Stimulated activated CD8-positive, alpha-beta memory T cell treated with anti-CD3 and anti-CD28 coated beads, Interleukin-15, amount 100 ng/mL, for 48 hours (primary cell): ENCODE measurements around the gene AOPEP.

ENCODE experiments used
- DNase-seq, 2 donors: peaks; one replicate each; pipeline ENCODE4 v3.0.0-alpha.2; 2020; ENCODE audit warnings: low read depth in 2 of 2

AOPEP gene, protein sequence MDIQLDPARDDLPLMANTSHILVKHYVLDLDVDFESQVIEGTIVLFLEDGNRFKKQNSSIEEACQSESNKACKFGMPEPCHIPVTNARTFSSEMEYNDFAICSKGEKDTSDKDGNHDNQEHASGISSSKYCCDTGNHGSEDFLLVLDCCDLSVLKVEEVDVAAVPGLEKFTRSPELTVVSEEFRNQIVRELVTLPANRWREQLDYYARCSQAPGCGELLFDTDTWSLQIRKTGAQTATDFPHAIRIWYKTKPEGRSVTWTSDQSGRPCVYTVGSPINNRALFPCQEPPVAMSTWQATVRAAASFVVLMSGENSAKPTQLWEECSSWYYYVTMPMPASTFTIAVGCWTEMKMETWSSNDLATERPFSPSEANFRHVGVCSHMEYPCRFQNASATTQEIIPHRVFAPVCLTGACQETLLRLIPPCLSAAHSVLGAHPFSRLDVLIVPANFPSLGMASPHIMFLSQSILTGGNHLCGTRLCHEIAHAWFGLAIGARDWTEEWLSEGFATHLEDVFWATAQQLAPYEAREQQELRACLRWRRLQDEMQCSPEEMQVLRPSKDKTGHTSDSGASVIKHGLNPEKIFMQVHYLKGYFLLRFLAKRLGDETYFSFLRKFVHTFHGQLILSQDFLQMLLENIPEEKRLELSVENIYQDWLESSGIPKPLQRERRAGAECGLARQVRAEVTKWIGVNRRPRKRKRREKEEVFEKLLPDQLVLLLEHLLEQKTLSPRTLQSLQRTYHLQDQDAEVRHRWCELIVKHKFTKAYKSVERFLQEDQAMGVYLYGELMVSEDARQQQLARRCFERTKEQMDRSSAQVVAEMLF

GRCh38 chr9:94726495-94727191, at the start of gene AOPEP:
TSS of gene AOPEP (plus strand) at chr9:94726699. CDS start at chr9:94759784, 33,085 bp downstream.
- DNase-seq, result peak; percentile 99

DNA sequence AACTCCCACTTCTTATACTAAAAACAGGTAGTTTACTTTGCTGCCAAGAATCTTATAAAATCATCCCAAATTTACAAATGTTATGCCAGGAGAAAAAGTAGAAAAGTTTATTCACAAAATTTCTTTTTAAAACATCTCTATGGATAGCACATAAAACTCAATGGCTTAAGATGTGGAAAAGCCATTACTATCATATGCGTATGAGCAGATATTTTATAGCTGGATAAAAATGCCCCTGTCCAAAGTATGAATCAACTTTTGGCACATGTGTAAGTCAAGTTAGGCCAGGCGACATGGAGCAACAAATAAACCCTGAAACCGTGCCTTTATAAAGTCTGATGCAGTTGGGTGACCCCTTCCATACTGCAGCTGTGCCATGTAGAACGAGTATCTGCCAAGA, 48.6 kb upstream of the AOPEP start:
- DNase-seq, result no peak

DNA sequence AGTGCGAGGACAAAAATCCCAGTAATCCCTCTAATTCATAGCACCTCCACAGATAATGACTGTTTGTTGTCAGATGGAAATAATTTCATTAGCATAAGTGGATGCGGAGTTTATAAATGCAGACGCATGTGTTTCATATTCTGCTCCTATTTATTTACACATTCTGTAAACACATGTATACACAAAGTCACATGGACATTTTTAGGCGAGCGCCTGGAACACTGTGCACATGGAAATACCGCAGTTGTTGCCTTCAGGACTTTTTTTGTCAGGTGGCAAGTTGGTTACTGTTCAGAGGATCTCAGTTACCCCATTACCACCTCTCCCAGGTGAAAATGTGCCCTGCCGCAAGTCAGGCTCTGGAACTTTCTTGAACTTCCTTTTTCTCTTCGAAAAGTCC, 46.9 kb upstream of the AOPEP start:
- DNase-seq, result no peak

- no peak for DNase-seq
These were observed 46.5 kb upstream of the AOPEP start for GRCh38 chr9:94680020-94680419.

- DNase-seq, result no peak
These were observed 45.9 kb upstream of the AOPEP start for GRCh38 chr9:94680621-94681020.

GRCh38 chr9:94681508-94681907, 45.0 kb upstream of the AOPEP start:
- DNase-seq, result peak; percentile 3 to 21

DNA sequence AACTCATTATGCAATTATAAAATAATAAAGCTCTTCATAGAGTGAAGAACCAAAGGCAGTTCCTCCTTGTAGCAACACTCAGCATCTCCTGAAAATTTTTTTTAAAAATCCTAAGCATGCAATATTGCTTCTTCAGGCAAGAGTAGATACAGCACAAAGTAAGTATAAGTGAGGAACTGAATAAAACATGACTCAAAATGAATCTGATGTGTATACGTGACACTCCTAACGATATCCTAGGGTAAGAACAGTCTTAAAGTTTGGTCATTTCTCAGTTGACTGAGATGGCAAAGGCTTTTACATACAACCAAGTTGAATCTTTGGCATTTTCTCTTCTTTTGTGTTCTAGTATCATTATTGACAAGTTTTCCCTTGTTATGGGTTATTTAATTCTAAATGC, 41.1 kb upstream of the AOPEP start:
- no peak for DNase-seq

DNA sequence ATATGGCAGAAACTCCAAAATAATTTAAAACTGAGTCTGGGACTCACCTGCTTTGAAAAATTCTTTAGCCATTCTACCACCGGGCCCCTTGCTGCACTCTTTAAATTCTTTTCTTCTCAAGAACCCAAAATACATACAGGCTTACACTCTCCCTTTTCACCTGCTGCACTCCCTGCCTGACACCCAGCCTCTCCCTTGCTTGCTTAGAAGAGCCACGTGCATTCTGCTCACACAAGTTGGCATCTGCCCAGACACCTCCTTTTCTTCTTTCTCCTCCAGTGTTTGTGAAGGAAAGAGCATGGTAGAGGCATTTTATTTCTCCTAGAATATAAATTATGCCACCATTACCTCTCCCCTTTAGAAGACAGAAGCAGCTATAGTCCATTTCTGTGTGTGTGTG, 39.0 kb upstream of the AOPEP start:
- no peak for DNase-seq

- DNase-seq, result no peak
These were observed 36.2 kb upstream of the AOPEP start for GRCh38 chr9:94690344-94690743.

- no peak for DNase-seq
These were observed 33.9 kb upstream of the AOPEP start for GRCh38 chr9:94692601-94693000.

GRCh38 chr9:94693485-94694204, 32.9 kb upstream of the AOPEP start:
- no peak for DNase-seq

DNA sequence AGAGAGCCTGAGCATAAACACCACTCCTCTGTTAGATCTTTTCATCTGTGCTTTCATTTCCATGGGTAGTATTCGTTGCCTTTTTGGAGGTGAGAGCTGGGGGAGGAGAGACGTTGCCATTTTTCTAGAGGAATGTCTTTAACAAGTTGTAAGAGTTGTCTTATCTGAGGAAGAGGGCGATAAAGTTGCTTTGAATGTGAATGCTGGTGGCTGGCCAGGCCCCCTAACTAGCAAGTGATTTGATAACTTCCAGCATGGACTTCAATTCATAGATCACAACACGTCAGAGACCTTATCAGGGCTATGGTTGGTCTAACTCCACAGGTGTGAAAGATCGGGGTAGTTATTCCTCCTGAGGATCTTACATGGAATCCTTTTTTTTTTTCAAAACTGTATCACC, 30.0 kb upstream of the AOPEP start:
- no peak for DNase-seq

DNA sequence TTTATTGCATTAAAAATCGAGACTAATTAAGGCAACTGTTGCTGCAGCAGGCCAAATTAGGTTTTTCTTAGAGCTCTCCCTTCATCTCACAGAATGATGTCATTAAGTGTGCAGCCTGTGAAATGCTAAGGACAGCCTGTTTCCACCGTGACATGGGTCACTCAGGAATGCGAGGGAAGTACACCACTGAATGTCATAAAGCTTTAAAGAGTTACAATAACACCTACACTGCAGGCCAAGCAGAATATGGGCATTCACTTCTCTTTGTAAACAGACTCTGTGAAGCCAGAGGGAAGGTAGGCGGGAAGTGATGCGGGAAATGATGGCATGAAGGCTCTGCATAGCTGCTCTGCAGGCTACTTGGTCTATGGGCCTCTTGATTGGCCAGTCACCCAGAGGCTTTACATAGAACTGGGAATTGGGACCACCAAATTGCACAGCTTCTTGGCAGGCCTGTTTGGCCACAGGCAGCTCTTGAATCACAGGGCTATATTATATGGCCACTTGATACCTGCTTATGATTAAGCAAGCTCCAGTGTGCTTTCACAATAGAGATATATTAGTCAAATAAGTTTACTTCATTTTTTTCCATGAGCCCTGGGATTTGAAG, 28.4 kb upstream of the AOPEP start:
- no peak for DNase-seq

DNA sequence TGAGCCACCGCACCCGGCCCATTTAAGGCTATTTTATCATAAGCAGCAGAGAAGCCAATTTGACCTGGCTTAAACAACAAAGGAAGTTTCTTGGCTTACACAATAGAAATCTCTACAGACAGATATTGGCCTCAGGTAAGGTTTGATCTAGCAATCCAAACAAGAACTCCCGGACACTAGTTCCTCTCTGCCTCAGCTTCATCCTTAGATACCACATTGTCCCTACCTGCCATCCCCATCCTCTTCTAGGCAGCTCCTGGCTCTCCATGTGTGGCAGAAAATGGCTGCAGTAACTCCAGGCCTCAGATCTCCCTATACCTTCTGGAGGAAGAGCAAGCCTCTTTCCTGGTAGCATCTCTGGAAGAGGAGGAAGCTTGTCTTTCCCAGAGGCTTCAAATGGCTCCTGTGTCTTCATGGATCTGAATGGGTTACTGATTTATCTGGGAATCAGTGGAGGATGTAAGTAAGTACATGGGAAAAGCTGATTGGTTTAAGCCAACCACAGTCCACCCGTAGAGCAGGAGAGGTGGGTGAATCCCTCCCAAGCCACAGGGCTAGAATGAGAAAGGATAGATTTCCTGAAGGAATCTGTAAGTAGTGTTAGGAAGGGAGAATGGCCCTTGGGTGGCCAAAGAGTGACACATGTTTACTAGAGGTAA, 26.7 kb upstream of the AOPEP start:
- DNase-seq, result no peak

DNA sequence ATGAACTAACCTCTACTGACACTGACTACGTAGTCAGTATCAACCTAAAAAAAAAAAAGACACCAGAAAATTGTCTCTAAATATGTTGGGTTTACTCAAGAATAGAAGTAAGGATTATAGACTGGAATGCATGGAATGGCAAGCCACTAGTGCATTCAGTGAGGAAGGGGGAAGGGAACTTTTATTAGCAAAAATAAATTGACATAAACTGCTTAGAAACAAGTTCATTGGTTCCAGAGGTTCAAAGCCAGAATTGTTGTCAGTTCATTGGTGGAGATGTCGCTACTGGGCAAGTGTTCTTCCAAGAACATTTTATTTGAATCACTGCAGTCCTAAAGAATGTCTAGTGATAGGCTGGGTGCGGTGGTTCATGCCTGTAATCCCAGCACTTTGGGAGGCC, 26.1 kb upstream of the AOPEP start:
- DNase-seq, result no peak

- DNase-seq, result no peak
These were observed 22.9 kb upstream of the AOPEP start for GRCh38 chr9:94703488-94704140.

DNA sequence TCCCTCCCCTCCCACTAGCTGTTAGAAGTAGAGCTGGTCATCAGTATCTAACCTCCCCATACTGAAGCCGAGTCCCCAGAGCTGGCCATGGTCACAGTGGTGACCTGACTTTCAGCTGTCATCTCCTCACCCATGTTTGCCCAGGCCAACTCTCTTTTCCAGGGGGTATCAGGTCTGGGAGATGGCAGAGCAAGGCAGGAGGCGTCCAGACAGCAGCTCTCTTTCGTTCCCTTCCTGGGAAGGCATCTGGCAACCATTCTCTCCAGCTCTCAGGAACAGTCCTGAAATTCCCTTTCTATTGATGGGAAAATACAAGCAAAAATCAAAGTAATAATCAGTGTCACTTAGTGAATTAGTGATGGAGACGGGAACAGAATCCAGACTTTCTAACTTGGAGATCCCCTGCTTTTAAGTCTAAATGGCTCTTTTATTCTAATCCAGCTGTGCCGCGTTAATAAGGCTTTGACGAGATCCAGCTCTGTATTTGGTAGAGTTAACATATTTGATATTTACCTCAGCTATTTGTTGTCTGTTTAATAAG, 21.3 kb upstream of the AOPEP start:
- DNase-seq, result no peak

GRCh38 chr9:94706922-94707321, 19.6 kb upstream of the AOPEP start:
- DNase-seq, result no peak

DNA sequence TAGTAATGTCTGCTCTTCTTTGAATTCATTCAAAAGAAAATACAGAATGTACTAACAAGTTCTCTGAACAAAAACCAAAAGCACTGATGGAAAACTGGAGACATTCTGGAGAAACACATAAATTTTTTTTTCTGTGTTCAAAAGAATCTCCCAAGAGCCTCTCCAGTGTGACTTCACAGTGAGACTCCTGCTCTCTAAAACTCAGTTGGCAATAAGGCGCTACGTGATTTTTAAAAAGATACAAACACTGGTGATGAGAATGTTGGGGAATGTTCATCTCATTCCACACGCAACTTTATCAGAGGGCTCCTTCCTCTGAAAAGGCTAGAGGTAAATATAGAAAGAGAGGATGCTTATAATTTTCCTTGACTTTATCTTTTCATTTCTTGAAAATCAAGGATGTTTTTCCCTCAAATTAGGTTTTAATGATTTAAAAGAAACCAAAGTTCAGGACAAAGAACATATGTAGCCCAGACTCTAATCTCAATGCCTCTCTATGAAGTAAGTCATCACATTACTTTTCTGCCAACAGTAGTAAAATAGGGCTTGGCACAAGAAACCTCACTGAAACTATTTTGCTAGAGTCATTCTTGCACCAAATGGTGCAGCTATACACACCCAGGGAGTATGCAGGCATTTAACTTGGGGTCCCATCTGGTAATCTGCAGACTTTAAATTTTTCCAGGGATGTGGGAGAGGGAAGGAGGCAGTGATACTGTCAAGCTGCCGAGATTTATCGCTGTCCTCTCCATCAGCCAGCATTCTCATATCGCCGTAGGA, 12.9 kb upstream of the AOPEP start:
- no peak for DNase-seq
